GM19452 (cell line): ENCODE results near the gene SMOC1.

Experiments used
- ATAC-seq: cut with Tn5 transposase; IDR thresholded peaks from one replicate; pipeline ENCODE4 v1.9.1; 2021; ENCODE audit not compliant: unreplicated experiment

SMOC1 gene

DNA sequence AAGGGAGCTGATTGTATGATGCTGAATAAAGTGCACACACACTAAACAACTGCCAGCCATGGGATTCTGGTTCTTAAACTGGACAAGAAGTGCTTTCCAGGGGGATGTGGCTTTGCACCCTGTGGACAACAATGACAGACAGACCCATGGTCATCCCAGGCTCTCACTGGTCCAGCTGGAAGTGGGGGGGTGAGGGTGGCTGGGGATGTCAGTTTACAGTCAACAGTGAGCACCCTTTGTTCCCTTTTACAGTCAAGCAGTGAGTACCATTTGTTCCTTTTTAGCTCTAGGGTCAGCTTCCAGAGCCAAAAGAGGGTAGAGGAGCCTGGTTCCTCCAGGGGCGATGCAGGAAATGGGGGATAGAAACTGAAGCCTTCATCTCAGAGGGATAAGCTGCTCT is 100.7 kb downstream of the SMOC1 start:
- no peak for ATAC-seq

DNA sequence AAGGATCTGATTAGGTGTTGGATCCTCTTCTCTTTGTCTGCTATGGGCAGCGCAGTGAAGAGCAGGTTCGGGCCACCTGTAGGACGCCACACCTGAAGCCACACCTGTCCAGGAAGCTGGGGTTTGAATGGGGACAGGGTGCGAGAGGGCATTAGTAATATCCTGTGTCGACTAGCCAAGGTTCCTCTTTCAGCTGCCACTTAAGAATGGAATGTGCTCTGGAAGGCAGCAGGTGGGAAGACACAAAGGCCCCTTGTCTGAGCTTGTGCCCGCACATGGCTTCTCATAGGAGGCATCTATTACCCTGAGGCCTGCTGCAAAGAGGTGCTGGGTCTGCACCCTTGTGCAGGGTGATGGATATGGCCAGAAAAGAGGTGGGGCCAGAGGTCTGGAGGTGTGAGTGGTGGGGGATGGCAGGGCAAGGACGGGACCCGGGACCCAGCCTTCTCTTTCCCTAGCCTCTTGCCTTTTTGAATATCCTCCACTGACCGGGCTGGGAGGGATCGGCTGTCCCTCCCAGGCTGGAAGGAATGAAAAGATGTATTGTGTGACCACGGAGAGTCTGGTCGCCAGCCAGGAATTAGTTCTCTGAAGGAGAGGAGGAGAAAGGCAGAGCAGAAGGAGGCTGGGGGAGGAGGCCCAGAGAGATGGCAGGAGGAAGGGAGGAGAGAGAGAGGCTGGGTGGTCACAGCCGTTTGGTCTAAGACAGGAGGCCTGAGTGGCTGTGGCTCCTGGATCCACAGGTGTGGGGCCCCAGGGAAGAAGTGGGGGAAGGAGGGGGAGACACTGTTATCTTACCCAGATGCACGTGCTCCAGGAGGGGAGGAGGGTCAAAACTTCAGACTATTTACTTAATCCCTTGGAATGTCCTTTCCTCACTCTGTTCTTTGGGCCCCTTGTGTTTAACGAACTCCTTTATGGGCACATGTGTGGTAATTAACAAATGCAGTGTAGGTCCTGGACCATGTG is 101.5 kb downstream of the SMOC1 start:
- no peak for ATAC-seq

DNA sequence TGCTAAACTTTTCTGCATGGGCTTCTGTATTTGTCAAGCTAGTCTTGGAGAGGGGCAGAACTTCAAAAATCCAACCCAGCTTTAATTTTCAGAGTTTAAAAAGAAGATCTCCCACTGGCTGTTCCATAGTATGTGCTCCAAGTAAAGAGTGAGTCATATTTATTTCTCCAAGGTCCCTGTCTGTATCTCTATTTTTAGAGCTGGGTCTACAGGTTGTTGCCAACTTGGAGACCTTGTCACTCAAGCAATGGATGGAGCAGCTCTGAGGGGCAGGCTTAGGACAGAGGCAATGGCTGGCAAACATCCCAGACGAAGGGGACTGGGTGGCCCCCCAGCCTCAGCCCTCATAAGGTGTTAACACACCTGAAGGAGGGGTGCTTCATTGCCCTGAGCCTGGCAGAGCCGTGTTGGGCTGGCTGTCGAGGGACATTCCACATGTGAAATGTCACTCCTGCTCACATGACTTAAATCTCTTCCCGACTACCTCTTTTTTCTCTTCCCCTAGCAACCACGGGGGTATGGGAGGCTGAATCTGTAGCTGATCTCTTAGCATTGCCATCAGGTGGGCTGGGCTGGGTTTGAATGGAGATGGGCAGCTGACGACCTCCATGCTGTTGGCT is 103.1 kb downstream of the SMOC1 start:
- ATAC-seq = no peak

DNA sequence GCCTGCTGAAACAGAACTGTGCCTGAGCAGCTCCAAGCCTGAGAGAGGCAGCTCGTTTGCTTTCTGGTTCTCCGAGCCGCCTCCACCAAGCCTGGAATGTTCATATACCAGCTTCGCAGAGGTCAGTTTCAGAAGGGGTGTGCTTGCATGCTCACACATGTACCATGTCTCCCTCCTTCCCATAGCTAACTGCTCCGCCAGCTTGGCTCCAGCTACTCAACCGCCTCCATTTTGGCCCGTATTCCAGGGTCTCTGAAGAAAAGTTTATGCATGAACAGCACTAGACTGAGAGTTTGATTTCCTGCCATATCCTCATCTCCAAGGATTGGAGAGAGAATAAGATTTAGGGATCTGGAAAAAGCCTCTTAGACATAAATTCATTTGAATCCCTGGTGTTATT is 103.7 kb downstream of the SMOC1 start:
- no peak for ATAC-seq

DNA sequence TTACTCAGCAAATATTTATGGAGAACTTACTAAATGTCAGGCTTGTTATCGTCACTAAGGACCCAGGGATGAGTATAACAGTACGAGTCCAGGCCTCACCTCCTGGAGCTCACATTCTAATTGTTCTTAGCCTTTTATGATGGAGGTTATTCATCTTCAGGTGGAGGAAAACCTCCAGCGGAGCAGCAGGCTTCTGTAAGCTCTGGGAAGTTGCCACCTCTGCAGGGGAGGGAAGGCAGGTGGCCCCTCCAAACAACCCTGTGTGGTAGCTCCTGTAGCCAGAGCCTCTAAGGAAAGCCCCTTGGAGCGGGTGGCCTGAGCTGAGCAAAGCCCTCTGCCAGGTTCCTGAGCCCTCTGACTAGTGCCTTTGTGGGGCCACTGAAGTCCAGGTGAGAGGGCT is 104.1 kb downstream of the SMOC1 start:
- ATAC-seq = no peak

DNA sequence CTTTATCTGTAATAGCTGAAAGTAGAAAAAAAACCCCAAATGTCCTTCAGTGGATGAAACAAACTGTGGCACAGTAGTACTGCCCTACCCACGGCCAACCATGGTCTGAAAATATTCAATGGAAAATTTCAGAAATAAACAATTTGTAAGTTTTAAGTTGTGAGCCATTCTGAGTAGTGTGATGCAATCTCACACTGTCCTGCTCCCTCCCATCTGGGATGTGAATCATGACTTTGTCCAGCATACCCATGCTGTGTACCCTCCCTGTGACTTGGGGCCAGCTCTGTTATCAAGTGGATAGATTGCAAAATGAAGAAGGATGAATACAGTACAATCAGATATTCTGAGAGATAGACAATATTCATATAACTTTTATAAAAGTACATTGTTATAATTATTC is 106.2 kb downstream of the SMOC1 start:
- no peak for ATAC-seq

DNA sequence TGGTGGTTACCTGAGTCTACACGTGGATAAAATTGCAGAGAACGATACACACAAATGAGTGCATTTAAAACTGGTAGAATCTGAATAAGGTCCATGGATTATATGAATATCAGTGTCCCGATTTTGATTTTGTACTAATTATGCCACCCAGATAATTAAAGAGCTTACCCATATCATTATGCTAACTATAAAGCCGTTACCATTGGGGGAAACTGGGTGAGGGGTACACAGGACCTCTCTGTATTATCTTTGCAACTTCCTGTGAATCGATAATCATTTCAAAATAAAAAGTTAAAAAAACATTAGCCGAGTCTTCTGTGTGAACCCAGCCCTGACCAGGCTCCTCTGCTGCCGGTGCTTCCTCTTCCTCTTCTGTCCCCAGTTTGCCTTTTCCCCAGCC is 107.1 kb downstream of the SMOC1 start:
- no peak for ATAC-seq

DNA sequence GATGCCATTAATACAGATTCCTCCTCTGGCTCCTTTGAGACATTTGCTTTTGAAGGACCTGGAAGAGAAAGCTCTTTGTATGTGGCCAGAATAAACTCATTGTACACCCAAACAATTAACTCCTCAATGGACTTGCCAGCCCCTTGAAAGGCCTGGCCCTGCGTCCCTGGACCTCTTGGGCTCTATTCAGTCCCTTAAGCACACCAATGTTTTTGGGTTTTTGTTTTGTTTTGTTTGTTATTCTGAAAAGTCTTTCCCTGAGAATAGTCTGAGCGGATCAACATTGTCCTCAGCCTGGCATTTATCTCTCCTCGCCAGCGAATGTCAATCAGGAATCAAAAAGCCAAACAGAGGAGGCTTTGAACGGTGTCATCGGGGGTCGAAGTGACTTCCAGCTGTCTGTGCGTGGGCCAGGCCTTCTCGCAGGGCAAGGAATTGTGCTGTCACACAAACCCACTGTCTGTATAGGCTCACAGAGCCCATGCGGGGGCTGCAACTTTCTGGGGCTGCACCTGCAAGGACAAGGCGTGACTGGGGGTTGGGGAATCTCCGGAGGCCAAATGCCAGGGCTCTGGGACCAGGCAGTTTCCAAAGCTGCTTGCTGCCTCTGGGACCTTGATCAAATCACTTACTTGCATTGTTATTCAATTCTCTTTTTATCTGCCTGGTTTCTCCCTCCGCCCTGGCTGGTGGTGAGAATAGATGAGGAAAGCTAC is 108.3 kb downstream of the SMOC1 start:
- no peak for ATAC-seq

DNA sequence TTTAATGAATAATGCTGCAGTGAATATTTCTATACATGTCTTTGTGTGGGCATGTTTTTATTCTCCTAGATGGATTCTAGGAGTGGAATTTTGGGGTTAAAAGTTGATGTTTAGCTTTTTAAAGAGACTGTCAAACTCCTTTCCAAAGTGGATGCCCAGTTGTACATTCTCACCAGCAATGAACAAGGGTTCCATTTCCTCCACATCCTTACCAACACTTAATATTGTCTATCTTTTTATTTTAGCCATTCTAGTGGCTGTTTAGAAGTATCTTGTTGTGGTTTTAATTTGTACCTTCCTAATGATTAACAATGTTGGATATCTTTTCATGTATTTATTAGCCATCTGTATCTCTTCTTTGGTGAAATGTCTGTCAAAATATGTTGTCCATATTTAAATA is 109.8 kb downstream of the SMOC1 start:
- ATAC-seq = no peak

DNA sequence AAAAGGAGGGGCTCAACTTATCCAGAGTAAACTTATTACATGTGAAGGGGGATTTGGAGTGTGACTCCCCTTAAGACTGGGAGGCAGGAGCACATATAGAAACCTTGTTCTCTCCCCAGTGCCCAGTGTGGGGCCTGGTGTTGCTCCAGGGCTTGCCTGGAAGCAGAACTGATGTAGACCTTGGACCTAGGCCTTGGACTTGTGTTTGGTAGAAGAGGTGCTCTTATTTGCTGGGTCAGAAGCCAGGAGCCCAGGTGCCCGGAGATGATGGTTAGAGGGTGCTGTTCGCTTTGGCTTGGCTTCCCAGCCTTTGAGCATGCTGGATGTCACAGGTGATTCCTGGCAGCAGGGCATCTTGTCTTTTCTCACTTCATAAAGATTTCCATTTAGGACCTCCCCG is 110.4 kb downstream of the SMOC1 start:
- no peak for ATAC-seq

DNA sequence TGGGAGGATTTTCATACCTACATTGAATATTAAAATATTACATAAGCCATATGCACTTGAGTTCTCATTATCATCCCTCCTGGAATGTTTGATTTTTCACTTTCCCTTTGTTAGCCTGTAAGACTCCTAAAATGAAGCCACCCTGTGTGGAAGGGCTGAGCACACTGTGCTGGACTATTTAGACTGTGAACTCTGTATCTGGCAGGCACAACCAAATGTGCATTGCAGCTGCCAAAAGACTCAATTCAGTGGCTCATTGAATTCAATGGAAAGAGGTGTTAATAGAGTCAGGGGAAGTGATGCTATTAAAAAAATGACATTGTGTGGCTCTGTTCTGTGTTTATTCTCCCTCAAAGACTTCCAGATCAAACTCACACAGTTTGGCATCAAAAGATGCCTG is 111.1 kb downstream of the SMOC1 start:
- no peak for ATAC-seq

DNA sequence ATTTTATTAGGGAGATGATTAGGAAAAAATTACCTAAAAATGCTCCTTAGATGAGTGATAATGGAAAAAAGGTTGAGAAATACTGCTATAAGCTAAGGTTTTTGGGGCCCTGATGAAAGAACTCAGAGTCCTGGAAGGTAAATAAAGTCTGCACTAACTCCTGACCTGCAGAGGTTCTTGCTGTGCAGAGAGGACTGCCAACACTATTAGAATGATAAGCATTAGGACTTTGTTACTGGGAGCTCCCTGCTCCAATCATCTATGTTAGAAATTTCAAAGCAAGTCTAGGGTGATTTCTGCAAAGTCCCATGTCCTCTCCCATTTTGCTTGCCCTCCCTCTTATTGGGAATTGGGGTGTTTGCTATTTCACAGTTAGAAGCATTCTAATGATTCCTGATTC is 112.2 kb downstream of the SMOC1 start:
- no peak for ATAC-seq

DNA sequence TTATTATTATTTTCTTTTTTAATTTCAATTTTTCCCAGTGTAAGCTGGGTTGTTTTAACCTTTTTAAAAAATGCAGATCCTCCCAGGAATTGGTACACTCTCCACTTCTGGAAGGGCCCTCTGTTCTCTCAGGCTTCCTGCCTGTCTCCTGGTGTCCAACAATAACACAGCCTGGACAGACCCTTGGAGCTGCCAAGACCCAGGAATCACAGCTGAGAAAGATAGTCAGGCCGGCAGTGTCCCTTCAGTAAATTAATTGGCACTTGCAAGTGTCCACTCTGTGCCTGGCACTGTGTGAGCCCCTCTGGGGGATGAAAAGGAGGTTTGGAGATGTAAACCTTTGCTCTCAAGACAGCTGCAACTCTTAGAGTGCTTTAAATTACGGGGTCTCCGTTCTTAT is 113.3 kb downstream of the SMOC1 start:
- ATAC-seq = no peak

DNA sequence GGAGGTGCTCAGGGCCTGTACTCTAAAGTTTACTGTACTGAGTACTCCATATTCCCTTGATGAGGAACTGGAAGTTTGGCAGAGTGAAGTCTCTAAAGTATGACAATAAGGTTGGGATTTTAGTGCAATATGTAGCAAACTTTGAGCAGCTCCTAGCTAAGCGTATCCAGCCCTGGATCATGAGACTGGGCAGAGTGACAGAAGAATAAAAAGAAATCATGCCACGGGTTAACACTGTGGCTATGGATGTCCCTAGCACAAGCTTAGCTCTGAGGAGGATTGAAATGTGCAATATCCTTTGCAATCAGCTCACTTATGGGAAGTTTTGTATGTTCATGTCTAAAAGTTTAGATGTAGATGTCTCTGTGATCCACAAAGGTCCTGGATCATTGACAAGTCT is 114.1 kb downstream of the SMOC1 start:
- no peak for ATAC-seq

DNA sequence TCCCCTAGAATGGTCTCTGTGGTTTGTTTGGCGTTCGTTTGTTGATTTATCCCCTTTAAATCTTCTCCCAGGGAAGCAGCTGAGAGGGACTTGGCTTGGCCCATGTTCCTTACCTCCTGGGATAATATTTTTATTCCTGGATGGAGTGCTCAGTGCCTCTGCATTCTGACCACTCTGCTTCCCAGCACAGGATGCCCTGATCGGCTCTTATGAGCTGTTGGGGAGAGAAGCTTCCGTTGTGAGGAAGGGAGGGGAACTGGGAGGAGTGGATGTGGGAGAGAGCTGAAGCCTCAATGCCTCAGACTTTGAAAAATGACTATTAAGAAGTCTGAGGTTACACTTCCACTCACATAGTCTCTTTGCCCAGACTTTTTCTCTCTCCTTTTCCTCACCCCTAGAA is 114.8 kb downstream of the SMOC1 start:
- no peak for ATAC-seq

DNA sequence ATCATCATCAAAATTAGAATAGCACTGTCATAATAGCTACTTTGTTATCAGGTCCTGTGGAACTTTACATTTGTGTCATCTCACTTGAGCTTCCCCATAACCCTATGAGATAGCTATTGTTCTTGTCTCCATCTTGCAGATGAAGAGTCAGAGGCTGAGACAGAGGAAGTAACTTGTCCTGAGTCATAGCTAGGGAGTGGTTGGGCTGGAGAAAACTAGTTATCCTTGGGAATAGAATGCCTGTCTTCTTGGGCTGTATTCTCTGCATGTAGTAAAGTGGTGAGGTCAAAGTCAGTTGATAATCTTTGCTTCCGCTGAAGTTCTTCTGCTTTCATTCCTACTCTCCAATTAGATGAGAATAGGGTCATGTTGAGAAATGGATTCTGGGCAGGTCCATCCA is 117.0 kb downstream of the SMOC1 start:
- ATAC-seq = no peak

DNA sequence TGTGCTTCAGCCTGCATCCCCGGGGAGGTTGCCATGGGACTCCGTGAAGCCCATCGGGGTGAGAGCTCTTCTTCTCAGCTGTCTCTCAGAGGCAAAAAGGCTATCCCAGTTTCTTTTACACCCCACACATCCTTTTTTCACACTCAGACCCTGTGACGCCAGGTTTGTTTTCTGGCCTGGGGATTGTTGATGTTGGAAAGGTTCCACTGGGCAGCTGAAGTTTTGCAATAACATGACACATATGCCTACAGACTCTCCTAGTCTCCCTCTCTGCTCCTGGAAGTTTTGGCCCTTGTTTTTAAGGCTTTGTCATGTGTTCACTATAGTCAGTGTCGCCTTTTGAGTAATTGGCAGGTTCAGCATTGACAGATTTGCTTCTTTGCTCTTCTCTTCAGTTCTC is 118.6 kb downstream of the SMOC1 start:
- no peak for ATAC-seq

DNA sequence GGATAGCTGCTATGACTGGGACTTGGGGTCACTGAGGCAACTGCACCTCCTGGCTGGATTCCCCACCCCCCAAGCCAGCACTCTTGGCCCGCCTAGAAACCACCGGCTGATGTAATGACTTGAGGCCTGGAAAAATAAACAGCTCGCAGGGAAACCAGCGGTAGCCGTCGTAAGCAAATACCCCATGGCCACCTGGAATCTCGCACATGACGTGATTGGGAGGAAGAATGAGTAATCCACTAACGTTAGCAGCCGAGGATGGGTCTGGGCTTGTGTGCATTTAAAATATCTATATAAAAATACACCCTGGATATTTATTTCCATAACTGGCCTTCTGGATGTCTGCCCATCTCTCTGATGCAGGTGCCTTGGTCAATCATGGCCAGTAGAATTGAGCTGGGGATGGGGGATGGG is 120.1 kb downstream of the SMOC1 start:
- no peak for ATAC-seq

DNA sequence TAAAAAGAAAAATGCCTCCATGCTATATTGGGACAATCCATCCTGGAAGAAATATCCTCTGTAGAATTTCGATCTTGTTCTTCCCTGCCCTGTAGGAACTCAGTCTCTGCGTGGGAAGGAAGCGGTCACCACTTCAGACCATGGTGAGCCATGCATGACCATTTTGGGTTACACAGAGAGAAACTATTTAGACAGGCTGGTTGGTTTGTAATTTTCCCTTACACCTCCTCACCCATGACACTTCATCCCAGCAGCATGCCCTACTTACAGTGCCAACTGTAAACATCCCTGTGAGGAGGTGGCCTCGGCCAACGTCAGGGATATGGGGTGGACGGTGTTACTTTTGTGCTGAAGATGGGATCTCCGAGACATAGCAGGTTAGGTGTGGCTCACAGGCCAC is 121.4 kb downstream of the SMOC1 start:
- no peak for ATAC-seq

DNA sequence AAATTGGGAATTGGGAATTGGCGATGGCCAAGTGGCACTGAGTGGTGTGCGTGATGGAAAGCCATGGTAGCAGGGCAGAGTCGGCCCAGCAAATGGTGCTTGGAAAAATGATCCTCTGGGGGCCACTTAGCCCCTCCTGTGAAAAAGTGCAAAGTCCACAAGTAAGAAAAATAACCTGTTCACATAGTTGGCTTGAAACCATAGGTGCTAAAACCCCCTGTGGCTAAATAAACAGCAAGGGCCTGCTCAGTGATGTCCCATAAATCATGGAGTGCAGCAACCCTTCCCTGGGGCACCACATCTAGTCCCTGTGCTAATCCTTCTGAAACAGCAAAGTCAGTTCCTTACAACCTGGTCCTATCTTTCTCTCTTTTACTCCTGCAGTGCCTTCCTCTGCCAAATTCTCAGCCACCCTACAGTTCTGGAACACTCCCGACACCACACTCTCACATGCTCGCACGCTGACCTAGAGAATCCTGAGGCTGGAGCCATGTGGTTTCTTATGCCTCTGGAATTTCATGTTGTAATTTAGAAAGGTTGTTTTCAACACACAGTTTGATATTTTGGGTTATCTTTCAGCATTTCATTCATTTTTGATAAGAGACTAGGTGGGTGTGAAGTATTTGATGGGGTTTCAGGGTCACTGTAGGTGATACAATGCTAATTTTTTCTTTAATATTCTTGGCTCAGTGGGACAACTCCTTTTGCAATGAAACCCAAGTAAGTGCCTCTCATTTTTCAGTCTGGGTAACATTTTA is 123.6 kb downstream of the SMOC1 start:
- ATAC-seq = no peak

DNA sequence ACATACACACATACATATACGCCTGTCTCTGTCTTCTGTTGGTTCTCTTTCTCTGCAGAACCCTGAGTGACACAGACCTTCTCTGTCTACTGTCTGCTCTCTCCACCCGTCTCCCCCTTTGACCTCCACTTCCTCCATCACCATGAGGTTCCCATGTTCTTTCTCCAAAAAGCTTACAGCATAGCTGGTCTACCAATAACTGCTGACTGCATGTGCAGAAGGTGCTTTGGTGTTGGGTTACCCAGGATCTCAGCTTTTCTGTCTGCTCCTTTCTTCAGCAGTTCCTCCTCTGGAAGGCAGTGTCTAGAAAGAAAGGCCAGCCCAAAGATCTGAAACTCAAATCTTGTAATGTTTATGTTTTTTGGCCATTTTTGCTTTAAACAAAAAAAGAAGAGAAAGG is 125.6 kb downstream of the SMOC1 start:
- ATAC-seq = no peak
